ENCODE results near the gene C10orf105.

- TF ChIP-seq CTCF (IDR thresholded peaks at IDR 0.05) (no peak), POLR2A (IDR thresholded peaks at IDR 0.05) (no peak)
These were observed 5.0 kb upstream of the C10orf105 start for GRCh38 chr10:71724539-71724938.

All from heart left ventricle (tissue), 13 donors.